Activated CD8-positive, alpha-beta T cell treated with anti-CD3 and anti-CD28 coated beads, Interleukin-2, amount 10 ng/mL, durations not matched to agents 7 days and 5 days (primary cell): ENCODE data around the gene ATP4B. TPM values are rescaled to one million over a fixed set of nuclear protein-coding genes. Genes with fewer than 3 reads are reported as not detected.

ENCODE experiments used
- ATAC-seq: fragments of 150-1000 bp; cut with Tn5 transposase; one replicate; pipeline ENCODE4 v1.10.0; 2021; ENCODE audit warnings: moderate library complexity
- CTCF ChIA-PET: fragments of 350-600 bp; sonication (Branson Sonifier 250); formaldehyde crosslinking; loops from one replicate; lab custom pipeline; 2021; ENCODE audit warnings: antibody characterized with exemption; lab: Charles Lee
- POLR2A ChIA-PET: fragments of 350-600 bp; sonication (Branson Sonifier 250); formaldehyde crosslinking; loops from one replicate; lab custom pipeline; 2021; ENCODE audit warnings: antibody characterized with exemption; lab: Charles Lee
- DNase-seq: peaks from one replicate; pipeline ENCODE4 v3.0.0-alpha.2; 2020
- H3K27ac Mint-ChIP-seq: one replicate; pipeline ENCODE4 v1.8.0; 2021; ENCODE audit warnings: mild to moderate bottlenecking, mixed read lengths
- H3K27me3 Mint-ChIP-seq: one replicate; pipeline ENCODE4 v1.8.0; 2021; ENCODE audit warnings: low read depth, mixed read lengths
- H3K36me3 Mint-ChIP-seq: one replicate; pipeline ENCODE4 v1.8.0; 2021; ENCODE audit warnings: low read depth, mixed read lengths
- H3K4me1 Mint-ChIP-seq: one replicate; pipeline ENCODE4 v1.8.0; 2021; ENCODE audit warnings: low read depth, mixed read lengths
- H3K4me3 Mint-ChIP-seq: one replicate; pipeline ENCODE4 v1.8.0; 2021; ENCODE audit warnings: mild to moderate bottlenecking, mixed read lengths
- H3K9me3 Mint-ChIP-seq: one replicate; pipeline ENCODE4 v1.8.0; 2022; ENCODE audit warnings: mixed read lengths; ENCODE audit not compliant: insufficient read depth
- total RNA-seq, 2 experiments: library from RNA; stranded (reverse); gene quantifications; one replicate each; pipeline ENCODE4 v1.2.3, GENCODE V29; 2021

The ATP4B gene
- total RNA-seq, 2 experiments from 2014 or later: not detected

DNA sequence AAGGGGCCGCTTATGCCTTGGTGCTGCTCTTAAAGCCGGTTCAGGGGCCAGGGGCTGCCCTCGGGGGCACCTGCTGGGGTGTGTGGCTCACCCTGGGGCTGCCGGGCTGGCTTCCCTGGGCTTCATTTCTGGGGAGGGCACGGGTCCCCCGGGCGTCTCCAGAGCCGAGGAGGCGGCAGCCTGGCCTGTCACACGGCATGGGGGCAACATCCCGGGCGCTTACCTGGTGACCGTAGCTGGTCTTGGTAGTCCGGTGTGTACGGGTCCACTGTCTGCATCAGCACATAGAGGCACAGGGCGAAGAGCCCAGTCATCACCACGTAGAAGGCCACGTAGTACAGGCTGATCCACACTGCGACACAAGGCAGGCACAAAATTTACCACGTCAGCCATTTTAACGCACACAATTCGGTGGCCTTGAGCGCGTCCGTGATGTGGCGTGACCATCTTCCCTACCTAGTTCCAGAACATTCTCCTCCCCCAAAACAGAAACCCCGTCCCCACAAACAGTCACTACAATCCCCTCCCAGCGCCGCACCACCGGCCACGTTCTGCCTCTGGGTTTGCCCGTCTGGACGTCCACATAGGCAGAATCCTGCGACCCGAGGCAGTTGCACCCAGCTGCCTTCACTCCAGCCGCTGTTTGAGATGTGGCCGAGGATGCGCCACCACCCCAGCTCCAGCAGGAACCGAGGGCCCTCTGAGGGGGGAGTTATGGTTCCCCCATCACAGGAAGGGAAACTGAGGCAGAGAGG lies 3.2 kb downstream of the ATP4B start:
- POLR2A ChIA-PET: no interaction called here
- Mint-ChIP-seq H3K4me3 (no peak overlapping the region), H3K4me1 (peaks cover 3% of the 10 kb centered on the region), H3K36me3 (no peaks in the 10 kb centered on the region), H3K9me3 (no peaks in the 10 kb centered on the region), H3K27ac (no peak overlapping the region), H3K27me3 (no peaks in the 10 kb centered on the region)
- ATAC-seq: no peak
- CTCF ChIA-PET: no interaction called here
- DNase-seq: no peak

DNA sequence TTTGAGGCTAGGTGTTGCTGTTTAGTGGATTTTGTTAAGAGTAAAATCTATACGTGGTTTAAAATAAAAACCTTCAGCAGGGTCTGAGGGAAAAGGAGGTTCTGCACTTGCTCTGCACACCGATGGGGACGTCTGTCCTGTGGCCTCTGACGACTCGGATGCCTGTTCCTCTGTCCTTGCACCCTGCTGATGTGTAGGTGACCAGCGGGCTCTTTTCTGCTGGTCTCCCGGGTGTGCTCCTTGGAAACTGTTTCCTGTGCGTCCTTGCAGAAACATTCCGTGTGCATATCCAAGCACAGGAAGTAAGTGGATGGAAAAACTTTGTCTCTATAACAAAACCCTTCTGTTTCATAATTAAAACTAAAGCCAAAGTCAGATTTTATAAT lies 3.8 kb downstream of the ATP4B start:
- no peaks in the 10 kb centered on the region for H3K27me3 Mint-ChIP-seq
- H3K36me3 Mint-ChIP-seq: no peaks in the 10 kb centered on the region
- ChIA-PET CTCF (no interaction called here), POLR2A (no interaction called here)
- no peak overlapping the region for H3K4me3 Mint-ChIP-seq
- DNase-seq: no peak
- H3K27ac Mint-ChIP-seq: no peak overlapping the region
- ATAC-seq: no peak
- no peaks in the 10 kb centered on the region for H3K9me3 Mint-ChIP-seq
- H3K4me1 Mint-ChIP-seq: peaks cover 3% of the 10 kb centered on the region

DNA sequence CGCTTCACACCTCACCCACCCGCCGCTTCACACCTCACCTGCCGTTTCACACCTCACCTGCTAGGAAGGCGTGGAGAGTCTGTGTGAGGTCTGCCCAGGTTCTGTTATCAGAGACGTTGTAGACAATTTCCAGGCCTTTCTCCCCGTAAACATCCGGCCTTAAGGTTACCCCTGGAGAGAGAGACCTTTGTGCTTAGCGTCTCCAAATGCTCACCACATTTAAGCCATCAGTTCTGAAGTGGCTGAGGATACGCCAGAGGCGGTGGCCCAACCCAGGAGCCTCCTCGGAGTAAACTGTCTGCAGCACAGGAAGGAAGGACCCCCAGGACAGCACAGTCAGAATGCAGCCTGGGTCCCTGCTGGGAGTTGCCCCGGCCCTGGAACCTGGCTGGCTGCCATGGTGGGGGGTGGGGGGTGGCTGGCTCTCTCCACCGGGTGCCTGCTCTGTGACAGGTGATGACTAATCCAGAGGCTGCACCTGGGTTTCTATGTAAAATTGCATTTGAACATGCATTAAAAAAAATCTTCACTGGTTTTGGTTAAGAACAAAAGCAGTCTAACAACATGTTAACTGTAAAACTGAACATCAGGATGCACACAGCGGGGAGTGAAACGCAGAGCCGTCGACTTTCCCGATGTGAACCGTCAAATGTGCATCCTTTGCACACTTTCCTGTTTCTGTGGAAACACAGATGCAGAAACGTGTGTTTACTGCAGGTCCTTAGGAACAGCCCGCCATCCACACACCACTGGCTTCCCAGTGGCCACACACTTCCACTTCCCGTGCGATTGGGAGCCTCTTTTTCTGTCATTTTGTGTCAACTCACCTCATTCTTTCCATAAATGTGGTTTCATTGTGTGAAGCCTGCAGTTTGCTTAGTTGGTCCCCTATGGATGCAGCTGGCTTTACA lies 4.5 kb downstream of the ATP4B start:
- no peak overlapping the region for H3K4me3 Mint-ChIP-seq
- H3K27me3 Mint-ChIP-seq: no peaks in the 10 kb centered on the region
- CTCF ChIA-PET: no interaction called here
- H3K9me3 Mint-ChIP-seq: no peaks in the 10 kb centered on the region
- no peaks in the 10 kb centered on the region for H3K36me3 Mint-ChIP-seq
- ATAC-seq (no peak), DNase-seq (no peak)
- H3K4me1 Mint-ChIP-seq: peaks cover 3% of the 10 kb centered on the region
- no peak overlapping the region for H3K27ac Mint-ChIP-seq
- POLR2A ChIA-PET: no interaction called here

- H3K27me3 Mint-ChIP-seq: no peaks in the 10 kb centered on the region
- ATAC-seq (no peak), DNase-seq (no peak)
- ChIA-PET POLR2A (no interaction called here), CTCF (no interaction called here)
- H3K36me3 Mint-ChIP-seq: no peaks in the 10 kb centered on the region
- H3K4me1 Mint-ChIP-seq: peaks cover 3% of the 10 kb centered on the region
- H3K4me3 Mint-ChIP-seq: no peak overlapping the region
- no peaks in the 10 kb centered on the region for H3K9me3 Mint-ChIP-seq
- no peak overlapping the region for H3K27ac Mint-ChIP-seq
Measured at GRCh38 chr13:113652404-113653263, 5.4 kb downstream of the ATP4B start.

- Mint-ChIP-seq H3K4me3 (no peak overlapping the region), H3K36me3 (peaks cover 3% of the 10 kb centered on the region), H3K27me3 (no peaks in the 10 kb centered on the region), H3K9me3 (no peaks in the 10 kb centered on the region), H3K4me1 (peaks cover 7% of the 10 kb centered on the region), H3K27ac (no peak overlapping the region)
- ATAC-seq (no peak), DNase-seq (no peak)
- ChIA-PET POLR2A (no interaction called here), CTCF (no interaction called here)
Measured at GRCh38 chr13:113651511-113652403, 6.2 kb downstream of the ATP4B start.

GRCh38 chr13:113650731-113651148 lies 7.3 kb downstream of the ATP4B start:
- DNase-seq (no peak), ATAC-seq (no peak)
- Mint-ChIP-seq H3K4me3 (no peak overlapping the region), H3K36me3 (peaks cover 6% of the 10 kb centered on the region), H3K27ac (no peak overlapping the region), H3K9me3 (no peaks in the 10 kb centered on the region), H3K4me1 (peaks cover 17% of the 10 kb centered on the region), H3K27me3 (no peaks in the 10 kb centered on the region)
- CTCF ChIA-PET: no interaction called here
- POLR2A ChIA-PET: no interaction called here

DNA sequence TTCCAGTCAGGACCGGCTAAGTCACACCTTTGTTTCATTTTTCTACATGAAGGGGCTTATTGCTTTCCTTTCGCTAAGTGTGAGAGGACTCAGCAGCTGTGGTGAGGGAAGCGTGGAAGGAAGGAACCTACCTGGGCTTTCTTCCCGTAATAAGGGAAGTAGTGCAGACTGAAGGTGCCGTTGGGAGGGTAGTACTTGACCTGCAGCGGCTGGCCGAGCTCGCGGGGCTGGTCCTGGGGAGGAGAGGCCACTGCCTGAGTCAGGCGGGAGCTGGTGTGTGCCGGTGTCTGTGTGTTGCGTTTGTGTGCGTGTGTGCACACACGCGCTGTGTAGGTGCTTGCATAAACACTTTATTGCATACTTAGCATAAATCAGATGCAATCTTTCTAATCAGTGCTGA lies 7.7 kb downstream of the ATP4B start:
- POLR2A ChIA-PET: no interaction called here
- no peak for ATAC-seq

DNA sequence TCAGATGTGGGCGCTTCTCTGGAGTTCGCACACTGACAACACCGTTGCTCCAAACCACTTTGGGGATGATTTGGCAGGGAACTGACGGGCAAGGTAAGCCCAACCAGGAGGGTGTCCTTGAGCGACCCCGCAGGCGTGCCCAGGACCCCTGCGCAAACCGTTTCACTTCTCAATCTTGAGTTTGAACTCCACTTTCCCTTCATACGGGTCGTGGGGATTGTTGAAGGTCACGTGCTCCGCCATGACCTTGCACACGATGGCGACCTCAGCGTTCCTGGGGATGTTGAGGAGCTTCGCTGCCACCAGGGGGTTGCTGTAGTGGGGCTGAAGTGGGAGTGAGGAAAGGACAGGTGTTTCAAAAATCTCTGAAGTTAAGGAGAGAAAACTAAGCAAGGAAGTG lies 8.8 kb downstream of the ATP4B start:
- ATAC-seq: no peak
- ChIA-PET POLR2A (no interaction called here), CTCF (no interaction called here)
- no peak for DNase-seq
- Mint-ChIP-seq H3K4me1 (peaks cover 20% of the 10 kb centered on the region), H3K27me3 (no peaks in the 10 kb centered on the region), H3K4me3 (no peak overlapping the region), H3K27ac (no peak overlapping the region), H3K9me3 (no peaks in the 10 kb centered on the region), H3K36me3 (peaks cover 6% of the 10 kb centered on the region)

More for the DNA sequence above, 7.7 kb downstream of the ATP4B start:
- peaks cover 6% of the 10 kb centered on the region for H3K36me3 Mint-ChIP-seq
- CTCF ChIA-PET: no interaction called here
- no peak for DNase-seq
- no peak overlapping the region for H3K27ac Mint-ChIP-seq
- H3K4me1 Mint-ChIP-seq: peaks cover 20% of the 10 kb centered on the region
- H3K4me3 Mint-ChIP-seq: no peak overlapping the region
- no peaks in the 10 kb centered on the region for H3K9me3 Mint-ChIP-seq
- no peaks in the 10 kb centered on the region for H3K27me3 Mint-ChIP-seq

DNA sequence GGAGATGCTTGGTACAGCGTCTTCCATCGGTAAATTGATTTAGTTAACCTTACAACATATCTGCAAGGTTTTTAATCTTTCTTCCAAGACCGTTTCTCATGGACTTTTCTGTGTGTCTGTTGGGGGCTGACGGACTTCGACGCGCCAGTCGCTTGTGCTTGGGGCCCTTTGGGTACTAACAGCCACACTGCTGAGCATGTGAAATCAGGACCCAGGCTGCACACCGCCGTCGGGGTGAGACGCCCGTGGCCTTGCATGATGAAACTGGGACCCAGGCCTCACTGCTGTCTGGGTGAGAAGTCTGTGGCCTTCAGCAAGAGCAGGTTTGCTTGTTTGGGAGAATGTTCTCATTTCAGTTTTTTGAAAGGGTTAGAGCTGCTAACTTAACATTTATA lies 9.8 kb downstream of the ATP4B start:
- ChIA-PET CTCF (no interaction called here), POLR2A (interaction anchor here (0.6 kb wide), 1 partner anchor 94 kb away, joined by 3 read pairs; no protein-coding TSS in a partner anchor)
- H3K4me3 Mint-ChIP-seq: no peak overlapping the region
- H3K27me3 Mint-ChIP-seq: no peaks in the 10 kb centered on the region
- ATAC-seq (no peak), DNase-seq (no peak)
- H3K4me1 Mint-ChIP-seq: peaks cover 18% of the 10 kb centered on the region
- H3K9me3 Mint-ChIP-seq: no peaks in the 10 kb centered on the region
- H3K27ac Mint-ChIP-seq: no peak overlapping the region
- H3K36me3 Mint-ChIP-seq: peaks cover 9% of the 10 kb centered on the region

- DNase-seq (no peak), ATAC-seq (no peak)
- no peaks in the 10 kb centered on the region for H3K27me3 Mint-ChIP-seq
- H3K4me3 Mint-ChIP-seq: no peak overlapping the region
- POLR2A ChIA-PET: interaction anchor here (0.6 kb wide), 1 partner anchor 94 kb away, joined by 3 read pairs; no protein-coding TSS in a partner anchor
- H3K36me3 Mint-ChIP-seq: peaks cover 10% of the 10 kb centered on the region
- CTCF ChIA-PET: no interaction called here
- no peaks in the 10 kb centered on the region for H3K9me3 Mint-ChIP-seq
- H3K27ac Mint-ChIP-seq: peak overlapping the region; percentile 13
- H3K4me1 Mint-ChIP-seq: peaks cover 18% of the 10 kb centered on the region
Measured at GRCh38 chr13:113647351-113648215, 10.4 kb downstream of the ATP4B start.
